Immature natural killer cell (primary cell): ENCODE results near the gene ADORA2A. TPM values are rescaled to one million over a fixed set of nuclear protein-coding genes. Genes with fewer than 3 reads are reported as not detected.

Experiments used
- DNase-seq, 3 donors: peaks; one replicate each; pipeline ENCODE4 v3.0.0; 2022; ENCODE audit warnings: mixed read lengths in 1 of 3
- H3K27ac Mint-ChIP-seq, 6 donors: one replicate each; pipeline ENCODE4 v1.8.0; 2020; ENCODE audit warnings: mixed read lengths in 6 of 6, mild to moderate bottlenecking in 5 of 6, inconsistent platforms in 4 of 6, moderate library complexity in 3 of 6
- H3K27me3 Mint-ChIP-seq, 3 donors: one replicate each; pipeline ENCODE4 v1.8.0; 2020 to 2021; ENCODE audit warnings: low read depth in 3 of 3, mild to moderate bottlenecking in 3 of 3, mixed read lengths in 3 of 3, moderate library complexity in 3 of 3, inconsistent platforms in 1 of 3
- H3K36me3 Mint-ChIP-seq, 3 donors: one replicate each; pipeline ENCODE4 v1.8.0; 2020; ENCODE audit warnings: mixed read lengths in 3 of 3, inconsistent platforms in 2 of 3, mild to moderate bottlenecking in 2 of 3
- H3K4me1 Mint-ChIP-seq, 2 donors: one replicate each; pipeline ENCODE4 v1.8.0; 2020; ENCODE audit warnings: inconsistent platforms in 2 of 2, mild to moderate bottlenecking in 2 of 2, mixed read lengths in 2 of 2, moderate library complexity in 1 of 2
- H3K4me3 Mint-ChIP-seq, 5 donors: one replicate each; pipeline ENCODE4 v1.8.0; 2020; ENCODE audit warnings: mild to moderate bottlenecking in 5 of 5, mixed read lengths in 5 of 5, inconsistent platforms in 3 of 5, moderate library complexity in 3 of 5
- H3K9me3 Mint-ChIP-seq, 6 donors: one replicate each; pipeline ENCODE4 v1.8.0; 2020; ENCODE audit warnings: mild to moderate bottlenecking in 6 of 6, mixed read lengths in 6 of 6, inconsistent platforms in 4 of 6, moderate library complexity in 3 of 6
- polyA plus RNA-seq, 3 donors: library from polyadenylated mRNA; unstranded; fragments of 300-500 nt; fragmentation: Illumina TruSeq; gene quantifications; one replicate each; pipeline ENCODE4 v1.2.3, GENCODE V29; 2021

ADORA2A gene
- polyA plus RNA-seq = 1 to 10 TPM; 4.6 to 6.8 (median 5.3) TPM

DNA sequence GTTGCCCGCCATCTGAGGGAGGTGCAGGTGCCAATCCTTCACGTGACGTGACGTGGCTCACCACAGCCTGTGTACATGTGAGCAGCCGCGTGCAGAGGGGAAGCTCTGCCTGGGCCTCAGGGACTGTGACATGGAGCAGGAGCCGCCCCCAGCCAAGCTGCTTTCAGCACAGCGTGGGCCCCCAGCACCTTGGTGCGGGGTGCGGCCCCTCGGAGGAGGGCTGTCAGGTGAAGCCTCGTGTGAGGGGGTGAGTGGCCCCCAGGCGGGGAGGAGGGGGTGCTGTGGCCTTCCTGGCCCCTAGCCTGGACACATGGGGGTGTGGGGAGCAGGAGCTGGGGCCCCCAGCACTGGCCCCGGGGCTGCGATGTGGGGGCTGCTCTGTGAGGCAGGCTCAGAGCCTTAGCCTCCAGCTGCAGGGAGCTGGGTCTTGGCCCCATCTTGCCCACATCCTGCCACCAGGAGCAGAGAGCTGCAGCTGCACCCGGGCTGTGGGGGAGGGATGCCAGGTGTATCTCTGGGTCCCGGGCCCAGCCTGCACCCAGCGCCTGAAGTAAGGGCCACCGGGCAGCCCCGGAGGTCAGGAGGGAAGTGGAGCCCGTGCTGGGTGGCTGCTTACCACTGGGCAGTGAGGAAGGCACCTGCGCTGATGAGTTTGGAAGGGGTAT lies at the start of gene ADORA2A:
ADORA2A (plus strand) TSS at position 100 of the 665 bp plus-strand sequence. CDS start 5,806 bp downstream, outside the sequence.
- H3K4me1 Mint-ChIP-seq = peaks cover 41 to 45% of the 10 kb centered on the region in 2 donors
- DNase-seq = peak; percentile 55 to 69 (median 62)
- H3K27ac Mint-ChIP-seq = peak within 1 kb of the TSS; percentile 35 to 85 (median 72)
- H3K36me3 Mint-ChIP-seq = no peaks in the 10 kb centered on the region
- H3K4me3 Mint-ChIP-seq = peak within 1 kb of the TSS; percentile 53 to 82 (median 75)
- H3K27me3 Mint-ChIP-seq = peaks cover 1 to 13% (median 4%) of the 10 kb centered on the region in 3 donors
- H3K9me3 Mint-ChIP-seq = no peaks in the 10 kb centered on the region

- no peaks in the 10 kb centered on the region for H3K9me3 Mint-ChIP-seq
- H3K27me3 Mint-ChIP-seq = peaks cover 0 to 5% (median 0%) of the 10 kb centered on the region in 3 donors
- DNase-seq = no peak
- peaks cover 13 to 27% (median 24%) of the 10 kb centered on the region in 3 donors for H3K36me3 Mint-ChIP-seq
- peaks cover 9 to 21% of the 10 kb centered on the region in 2 donors for H3K4me1 Mint-ChIP-seq
- no peak overlapping the region for H3K4me3 Mint-ChIP-seq
- H3K27ac Mint-ChIP-seq = no peak overlapping the region
Measured at GRCh38 chr22:24379536-24379935, 47.9 kb upstream of the ADORA2A start.

GRCh38 chr22:24380220-24380904 lies 47.0 kb upstream of the ADORA2A start:
- Mint-ChIP-seq H3K27me3 (peaks cover 0 to 5% (median 0%) of the 10 kb centered on the region in 3 donors), H3K4me1 (peaks cover 9 to 21% of the 10 kb centered on the region in 2 donors), H3K4me3 (no peak overlapping the region), H3K9me3 (no peaks in the 10 kb centered on the region), H3K36me3 (peaks cover 8 to 21% (median 16%) of the 10 kb centered on the region in 3 donors), H3K27ac (peak overlapping the region in 1 of 6 donors; percentile 31)
- no peak for DNase-seq

- H3K9me3 Mint-ChIP-seq = no peaks in the 10 kb centered on the region
- peaks cover 9 to 21% of the 10 kb centered on the region in 2 donors for H3K4me1 Mint-ChIP-seq
- peaks cover 0 to 2% (median 0%) of the 10 kb centered on the region in 3 donors for H3K27me3 Mint-ChIP-seq
- peaks cover 8 to 21% (median 14%) of the 10 kb centered on the region in 3 donors for H3K36me3 Mint-ChIP-seq
- H3K27ac Mint-ChIP-seq = no peak overlapping the region
- no peak for DNase-seq
- H3K4me3 Mint-ChIP-seq = no peak overlapping the region
Measured at GRCh38 chr22:24380905-24381230, 46.5 kb upstream of the ADORA2A start.

DNA sequence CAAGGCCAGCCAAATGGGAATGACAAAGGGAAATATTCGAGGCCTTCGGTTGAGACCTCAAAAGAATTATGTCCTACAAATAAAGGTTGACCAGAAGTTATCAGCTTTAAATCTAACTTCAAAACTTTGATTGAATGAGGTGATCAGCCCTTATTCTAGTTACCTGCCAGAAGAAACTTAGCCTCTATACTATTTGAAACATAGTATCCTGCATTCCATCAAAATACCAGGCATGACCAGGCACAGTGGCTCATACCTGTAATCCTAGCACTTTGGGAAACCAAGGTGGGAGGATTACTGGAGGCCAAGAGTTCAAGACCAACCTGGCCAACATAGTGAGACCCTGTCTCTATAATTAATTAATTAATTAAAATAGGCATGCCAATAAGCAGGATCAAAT lies 44.3 kb upstream of the ADORA2A start:
- DNase-seq = no peak
- H3K27ac Mint-ChIP-seq = no peak overlapping the region
- H3K4me3 Mint-ChIP-seq = no peak overlapping the region
- H3K4me1 Mint-ChIP-seq = peaks cover 9 to 21% of the 10 kb centered on the region in 2 donors
- no peaks in the 10 kb centered on the region for H3K9me3 Mint-ChIP-seq
- no peaks in the 10 kb centered on the region for H3K27me3 Mint-ChIP-seq
- H3K36me3 Mint-ChIP-seq = peaks cover 0 to 10% (median 6%) of the 10 kb centered on the region in 3 donors

DNA sequence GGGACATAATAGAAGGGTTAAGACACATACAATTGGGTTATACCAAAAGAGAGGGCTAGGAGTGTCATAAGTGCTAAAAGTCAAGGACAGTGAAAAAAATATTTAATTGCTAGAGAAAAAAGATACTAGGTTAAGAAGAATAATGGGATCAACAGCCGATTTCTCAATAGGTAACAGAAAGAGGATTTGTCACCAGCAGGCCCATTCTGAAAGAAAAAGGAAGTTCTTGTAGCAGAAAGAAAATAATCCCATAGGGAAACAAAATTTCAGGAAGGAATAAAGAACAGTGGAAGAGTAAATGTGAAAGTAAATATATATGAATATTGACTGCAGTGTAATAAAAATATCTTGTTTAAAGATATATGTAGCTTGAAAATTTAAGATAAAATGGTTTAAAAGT lies 43.3 kb upstream of the ADORA2A start:
- Mint-ChIP-seq H3K27ac (no peak overlapping the region), H3K4me1 (peaks cover 7 to 12% of the 10 kb centered on the region in 2 donors), H3K36me3 (peaks cover 0 to 10% (median 6%) of the 10 kb centered on the region in 3 donors), H3K27me3 (no peaks in the 10 kb centered on the region), H3K9me3 (no peaks in the 10 kb centered on the region), H3K4me3 (no peak overlapping the region)
- DNase-seq = no peak

- no peaks in the 10 kb centered on the region for H3K27me3 Mint-ChIP-seq
- H3K9me3 Mint-ChIP-seq = no peaks in the 10 kb centered on the region
- H3K4me3 Mint-ChIP-seq = no peak overlapping the region
- H3K27ac Mint-ChIP-seq = no peak overlapping the region
- peaks cover 0 to 1% of the 10 kb centered on the region in 2 donors for H3K4me1 Mint-ChIP-seq
- peaks cover 0 to 4% (median 0%) of the 10 kb centered on the region in 3 donors for H3K36me3 Mint-ChIP-seq
- no peak for DNase-seq
Measured at GRCh38 chr22:24386937-24387471, 40.4 kb upstream of the ADORA2A start.

GRCh38 chr22:24389680-24390079 lies 37.7 kb upstream of the ADORA2A start:
- H3K36me3 Mint-ChIP-seq = peaks cover 0 to 4% (median 0%) of the 10 kb centered on the region in 3 donors
- H3K4me3 Mint-ChIP-seq = no peak overlapping the region
- no peaks in the 10 kb centered on the region for H3K27me3 Mint-ChIP-seq
- H3K9me3 Mint-ChIP-seq = no peaks in the 10 kb centered on the region
- no peak for DNase-seq
- no peaks in the 10 kb centered on the region for H3K4me1 Mint-ChIP-seq
- no peak overlapping the region for H3K27ac Mint-ChIP-seq

GRCh38 chr22:24390156-24390555 lies 37.2 kb upstream of the ADORA2A start:
- H3K27ac Mint-ChIP-seq = no peak overlapping the region
- H3K27me3 Mint-ChIP-seq = no peaks in the 10 kb centered on the region
- H3K4me1 Mint-ChIP-seq = no peaks in the 10 kb centered on the region
- DNase-seq = no peak
- H3K36me3 Mint-ChIP-seq = peaks cover 0 to 4% (median 1%) of the 10 kb centered on the region in 3 donors
- H3K9me3 Mint-ChIP-seq = no peaks in the 10 kb centered on the region
- H3K4me3 Mint-ChIP-seq = no peak overlapping the region

GRCh38 chr22:24390576-24390975 lies 36.8 kb upstream of the ADORA2A start:
- Mint-ChIP-seq H3K36me3 (peaks cover 0 to 4% (median 4%) of the 10 kb centered on the region in 3 donors), H3K4me1 (no peaks in the 10 kb centered on the region), H3K9me3 (no peaks in the 10 kb centered on the region), H3K4me3 (no peak overlapping the region), H3K27me3 (no peaks in the 10 kb centered on the region), H3K27ac (no peak overlapping the region)
- no peak for DNase-seq

- DNase-seq = no peak
- Mint-ChIP-seq H3K4me1 (no peaks in the 10 kb centered on the region), H3K27me3 (no peaks in the 10 kb centered on the region), H3K4me3 (no peak overlapping the region), H3K36me3 (peaks cover 0 to 12% (median 11%) of the 10 kb centered on the region in 3 donors), H3K27ac (no peak overlapping the region), H3K9me3 (no peaks in the 10 kb centered on the region)
Measured at GRCh38 chr22:24391836-24392217, 35.6 kb upstream of the ADORA2A start.

- no peaks in the 10 kb centered on the region for H3K27me3 Mint-ChIP-seq
- H3K4me1 Mint-ChIP-seq = no peaks in the 10 kb centered on the region
- DNase-seq = no peak
- H3K36me3 Mint-ChIP-seq = peaks cover 0 to 12% (median 12%) of the 10 kb centered on the region in 3 donors
- H3K27ac Mint-ChIP-seq = no peak overlapping the region
- no peak overlapping the region for H3K4me3 Mint-ChIP-seq
- H3K9me3 Mint-ChIP-seq = no peaks in the 10 kb centered on the region
Measured at GRCh38 chr22:24392218-24392931, 35.0 kb upstream of the ADORA2A start.

DNA sequence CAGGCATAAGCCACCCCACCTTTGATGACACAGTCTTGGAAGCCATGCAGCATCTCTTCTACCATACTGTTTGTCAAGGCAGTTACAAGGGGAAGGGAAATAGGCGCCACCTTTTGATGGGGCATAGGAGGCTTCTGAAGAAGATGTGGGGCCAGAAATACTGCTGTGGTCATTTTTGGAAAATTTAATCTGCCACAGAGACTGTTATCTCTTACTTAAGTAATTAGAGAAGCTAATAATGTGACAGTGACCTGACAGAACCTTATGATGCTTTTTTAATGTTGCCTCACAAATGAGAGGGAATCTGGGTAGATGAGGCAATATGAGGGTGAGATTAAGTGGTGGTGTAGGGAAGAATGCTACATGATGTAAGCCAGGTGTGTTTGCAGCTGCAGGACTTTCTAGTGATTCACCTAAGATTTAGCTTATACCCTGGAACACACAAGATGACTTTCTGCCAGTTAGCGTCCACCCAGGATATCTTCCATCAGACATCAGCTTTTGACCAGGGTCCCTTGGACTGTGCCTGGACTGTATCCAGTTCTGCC lies 34.3 kb upstream of the ADORA2A start:
- peaks cover 3 to 16% (median 15%) of the 10 kb centered on the region in 3 donors for H3K36me3 Mint-ChIP-seq
- H3K27ac Mint-ChIP-seq = no peak overlapping the region

More for the DNA sequence above, 34.3 kb upstream of the ADORA2A start:
- Mint-ChIP-seq H3K4me1 (peaks cover 0 to under 1% of the 10 kb centered on the region in 2 donors), H3K9me3 (no peaks in the 10 kb centered on the region), H3K4me3 (no peak overlapping the region), H3K27me3 (no peaks in the 10 kb centered on the region)
- DNase-seq = no peak
